ENCODE measurements around the gene UBE3B.
A peak's percentile ranks its signal among the peaks of the same experiment; 100 is the strongest.

The UBE3B gene

GRCh38 chr12:109568486-109568885, 91.1 kb downstream of the UBE3B start:
- DNase-seq (ENCODE audit: low read depth), result no peak
- H3K4me3 ChIP-seq (ENCODE audit: low read depth, low read length), result no peak overlapping the region
- TF ChIP-seq, protein P1, sequence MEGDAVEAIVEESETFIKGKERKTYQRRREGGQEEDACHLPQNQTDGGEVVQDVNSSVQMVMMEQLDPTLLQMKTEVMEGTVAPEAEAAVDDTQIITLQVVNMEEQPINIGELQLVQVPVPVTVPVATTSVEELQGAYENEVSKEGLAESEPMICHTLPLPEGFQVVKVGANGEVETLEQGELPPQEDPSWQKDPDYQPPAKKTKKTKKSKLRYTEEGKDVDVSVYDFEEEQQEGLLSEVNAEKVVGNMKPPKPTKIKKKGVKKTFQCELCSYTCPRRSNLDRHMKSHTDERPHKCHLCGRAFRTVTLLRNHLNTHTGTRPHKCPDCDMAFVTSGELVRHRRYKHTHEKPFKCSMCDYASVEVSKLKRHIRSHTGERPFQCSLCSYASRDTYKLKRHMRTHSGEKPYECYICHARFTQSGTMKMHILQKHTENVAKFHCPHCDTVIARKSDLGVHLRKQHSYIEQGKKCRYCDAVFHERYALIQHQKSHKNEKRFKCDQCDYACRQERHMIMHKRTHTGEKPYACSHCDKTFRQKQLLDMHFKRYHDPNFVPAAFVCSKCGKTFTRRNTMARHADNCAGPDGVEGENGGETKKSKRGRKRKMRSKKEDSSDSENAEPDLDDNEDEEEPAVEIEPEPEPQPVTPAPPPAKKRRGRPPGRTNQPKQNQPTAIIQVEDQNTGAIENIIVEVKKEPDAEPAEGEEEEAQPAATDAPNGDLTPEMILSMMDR (IDR thresholded peaks at IDR 0.05; ENCODE audit: low read depth, low read length), result no peak
- TF ChIP-seq MAX (IDR thresholded peaks at IDR 0.05; ENCODE audit: low read depth, low read length) (no peak), MYC (IDR thresholded peaks at IDR 0.05; ENCODE audit: low read depth, low read length) (no peak), POLR2A (IDR thresholded peaks at IDR 0.05; ENCODE audit: extremely low read depth, insufficient read length) (no peak)

DNA sequence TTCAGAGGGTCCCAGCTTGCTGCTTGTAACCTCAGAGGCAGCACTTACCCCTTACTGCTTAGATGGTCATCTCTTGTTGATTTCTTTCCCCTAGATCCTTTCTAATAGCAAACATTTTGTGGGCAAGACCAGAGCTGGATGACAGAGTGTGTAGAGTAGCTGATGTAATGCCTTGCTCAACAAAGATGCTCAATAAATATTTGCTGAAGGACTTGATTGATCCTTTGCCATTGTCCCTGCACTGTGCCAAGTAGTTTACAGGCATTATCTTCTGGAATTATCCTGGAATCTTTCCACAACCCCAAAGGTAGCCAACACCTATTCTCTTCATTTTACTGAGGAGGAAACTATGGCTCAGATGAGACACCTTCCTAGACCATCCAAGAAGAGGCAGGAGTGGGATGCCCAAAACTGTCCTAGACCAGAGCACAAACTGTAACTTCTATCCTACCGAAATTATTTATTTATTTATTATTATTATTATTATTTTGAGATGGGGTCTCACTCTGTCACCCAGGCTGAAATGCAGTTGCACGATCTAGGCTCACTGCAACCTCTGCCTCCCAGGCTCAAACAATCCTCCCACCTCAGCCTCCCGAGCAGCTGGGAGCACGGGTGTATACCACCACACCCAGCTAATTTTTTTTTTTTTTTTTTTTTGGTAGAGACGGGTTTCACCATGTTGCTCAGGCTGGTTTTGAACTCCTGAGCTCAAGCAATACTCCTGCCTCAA, 94.5 kb downstream of the UBE3B start:
- no peak for DNase-seq (ENCODE audit: low read depth)
- peak overlapping the region; percentile 88 for H3K4me3 ChIP-seq (ENCODE audit: low read depth, low read length)
- no peak for TF ChIP-seq POLR2A (IDR thresholded peaks at IDR 0.05; ENCODE audit: extremely low read depth, insufficient read length)
- TF ChIP-seq MYC (IDR thresholded peaks at IDR 0.05; ENCODE audit: low read depth, low read length), result no peak
- no peak for TF ChIP-seq MAX (IDR thresholded peaks at IDR 0.05; ENCODE audit: low read depth, low read length)
- TF ChIP-seq, protein P1 (IDR thresholded peaks at IDR 0.05; ENCODE audit: low read depth, low read length), result no peak

- H3K4me3 ChIP-seq (ENCODE audit: low read depth, low read length), result peak overlapping the region; percentile 88
- TF ChIP-seq, protein P1 (IDR thresholded peaks at IDR 0.05; ENCODE audit: low read depth, low read length), result no peak
- no peak for TF ChIP-seq MYC (IDR thresholded peaks at IDR 0.05; ENCODE audit: low read depth, low read length)
- TF ChIP-seq POLR2A (IDR thresholded peaks at IDR 0.05; ENCODE audit: extremely low read depth, insufficient read length), result no peak
- no peak for TF ChIP-seq MAX (IDR thresholded peaks at IDR 0.05; ENCODE audit: low read depth, low read length)
- no peak for DNase-seq (ENCODE audit: low read depth)
Measured at GRCh38 chr12:109572506-109572845, 95.0 kb downstream of the UBE3B start.

- DNase-seq (ENCODE audit: low read depth), result peak; percentile 100
- TF ChIP-seq MYC (IDR thresholded peaks at IDR 0.05; ENCODE audit: low read depth, low read length) (peak; percentile 94), POLR2A (IDR thresholded peaks at IDR 0.05; ENCODE audit: extremely low read depth, insufficient read length) (peak; percentile 76), MAX (IDR thresholded peaks at IDR 0.05; ENCODE audit: low read depth, low read length) (peak; percentile 99)
- TF ChIP-seq, protein P1 (IDR thresholded peaks at IDR 0.05; ENCODE audit: low read depth, low read length), result no peak
Measured at GRCh38 chr12:109573029-109573913, 95.8 kb downstream of the UBE3B start, which contains the start of the genes MMAB and MVK. Gene MMAB, minus strand, starts transcription at chr12:109573504. Its CDS starts 24 bp downstream, at chr12:109573480. Gene MVK, plus strand, starts transcription at chr12:109573794. Its CDS starts 1,029 bp downstream, at chr12:109574823.

GRCh38 chr12:109573914-109574244, 96.4 kb downstream of the UBE3B start:
- DNase-seq (ENCODE audit: low read depth), result no peak
- TF ChIP-seq MYC (IDR thresholded peaks at IDR 0.05; ENCODE audit: low read depth, low read length), result no peak

More at GRCh38 chr12:109573029-109573913, 95.8 kb downstream of the UBE3B start, which contains the start of the genes MMAB and MVK:
- H3K4me3 ChIP-seq (ENCODE audit: low read depth, low read length), result peak within 1 kb of the TSS; percentile 94

DNA sequence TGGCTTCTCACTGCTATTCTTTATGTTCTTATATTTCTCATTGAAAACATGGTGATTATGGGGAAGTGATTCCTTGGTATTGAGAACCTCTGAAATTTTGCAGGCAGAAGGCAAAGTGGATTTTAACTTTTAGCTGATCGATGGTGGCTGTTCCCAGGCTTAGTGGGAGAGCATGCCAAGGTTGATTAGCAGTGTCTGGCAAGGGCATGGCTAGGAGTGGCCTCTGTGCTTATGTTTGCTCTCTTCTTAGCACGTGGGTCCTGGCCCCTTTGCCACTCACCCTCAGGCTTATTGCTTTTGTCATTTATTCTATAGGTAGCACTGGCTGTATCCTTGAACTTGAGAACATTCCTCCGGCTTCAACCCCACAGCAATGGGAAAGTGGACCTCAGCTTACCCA, 98.2 kb downstream of the UBE3B start:
- H3K4me3 ChIP-seq (ENCODE audit: low read depth, low read length), result no peak overlapping the region
- TF ChIP-seq MAX (IDR thresholded peaks at IDR 0.05; ENCODE audit: low read depth, low read length) (no peak), POLR2A (IDR thresholded peaks at IDR 0.05; ENCODE audit: extremely low read depth, insufficient read length) (no peak)
- TF ChIP-seq, protein P1 (IDR thresholded peaks at IDR 0.05; ENCODE audit: low read depth, low read length), result no peak
- DNase-seq (ENCODE audit: low read depth), result no peak

More at GRCh38 chr12:109573914-109574244, 96.4 kb downstream of the UBE3B start:
- H3K4me3 ChIP-seq (ENCODE audit: low read depth, low read length), result peak overlapping the region; percentile 94

All from NB4 (cell line).